Astrocyte (in vitro differentiated cells and primary cell): Measurements from ENCODE around the gene FNDC3A.

Source experiments
- CTCF ChIP-seq: IDR thresholded peaks from 2 replicates; pipeline ENCODE4 v1.5.1; 2011; ENCODE audit warnings: low read depth, mild to moderate bottlenecking, inconsistent platforms, low read length, moderate library complexity; ENCODE audit not compliant: insufficient read depth
- EZH2 ChIP-seq: IDR thresholded peaks from 2 replicates; pipeline ENCODE4 v1.6.1; 2012; ENCODE audit warnings: mild to moderate bottlenecking, low read length, inconsistent platforms; ENCODE audit not compliant: insufficient read depth

GRCh38 chr13:49251326-49251725, 275.6 kb downstream of the FNDC3A start:
- no peak for TF ChIP-seq CTCF
- no peak for TF ChIP-seq EZH2
